SKM-1 treated with dmso at 0.1 percent for 144 hours (cell line): ENCODE data around the gene AFAP1L2.

Experiments
- DNase-seq: peaks from one replicate; lab custom pipeline; 2025; ENCODE audit not compliant: unreplicated experiment; lab: John Stamatoyannopoulos, UW

The AFAP1L2 gene

GRCh38 chr10:114295393-114295792, 108.9 kb downstream of the AFAP1L2 start:
- DNase-seq = no peak

GRCh38 chr10:114294549-114294948, 109.8 kb downstream of the AFAP1L2 start:
- DNase-seq = no peak

- no peak for DNase-seq
These were observed 111.2 kb downstream of the AFAP1L2 start for GRCh38 chr10:114293075-114293474.

GRCh38 chr10:114291516-114291915, 112.8 kb downstream of the AFAP1L2 start:
- no peak for DNase-seq

- no peak for DNase-seq
These were observed 113.2 kb downstream of the AFAP1L2 start for GRCh38 chr10:114291076-114291475.

GRCh38 chr10:114290038-114290437, 114.3 kb downstream of the AFAP1L2 start:
- DNase-seq = no peak

- no peak for DNase-seq
These were observed 115.2 kb downstream of the AFAP1L2 start for GRCh38 chr10:114289096-114289436.

GRCh38 chr10:114288424-114289095, 115.7 kb downstream of the AFAP1L2 start:
- DNase-seq = no peak

- DNase-seq = no peak
These were observed 117.4 kb downstream of the AFAP1L2 start for GRCh38 chr10:114286921-114287320.

GRCh38 chr10:114285961-114286441, 118.3 kb downstream of the AFAP1L2 start:
- no peak for DNase-seq

- DNase-seq = no peak
These were observed 119.8 kb downstream of the AFAP1L2 start for GRCh38 chr10:114284346-114285071.

- DNase-seq = no peak
These were observed 120.6 kb downstream of the AFAP1L2 start for GRCh38 chr10:114283535-114284234.

GRCh38 chr10:114283091-114283490, 121.2 kb downstream of the AFAP1L2 start:
- no peak for DNase-seq

GRCh38 chr10:114282526-114282925, 121.8 kb downstream of the AFAP1L2 start:
- no peak for DNase-seq

- no peak for DNase-seq
These were observed 122.8 kb downstream of the AFAP1L2 start for GRCh38 chr10:114281461-114281860.

GRCh38 chr10:114281006-114281405, 123.3 kb downstream of the AFAP1L2 start:
- DNase-seq = no peak

GRCh38 chr10:114279901-114280644, 124.2 kb downstream of the AFAP1L2 start:
- DNase-seq = no peak

- no peak for DNase-seq
These were observed 125.0 kb downstream of the AFAP1L2 start for GRCh38 chr10:114279289-114279688.

- DNase-seq = no peak
These were observed 125.5 kb downstream of the AFAP1L2 start for GRCh38 chr10:114278884-114279191.

- DNase-seq = no peak
These were observed 126.0 kb downstream of the AFAP1L2 start for GRCh38 chr10:114278140-114278883.

- DNase-seq = no peak
These were observed 127.6 kb downstream of the AFAP1L2 start for GRCh38 chr10:114276671-114277070.
